Measurements from ENCODE around the gene EIF4EBP3.

Gene EIF4EBP3

GRCh38 chr5:140551872-140552271 lies 4.4 kb downstream of the EIF4EBP3 start:
- TF ChIP-seq POLR2A (IDR thresholded peaks at IDR 0.05; ENCODE audit: extremely low read depth, insufficient read length) (no peak), MYC (IDR thresholded peaks at IDR 0.05; ENCODE audit: low read depth, low read length) (no peak), MAX (IDR thresholded peaks at IDR 0.05; ENCODE audit: low read depth, low read length) (no peak), CTCF (IDR thresholded peaks at IDR 0.05; ENCODE audit: low read depth, low read length) (no peak)
- DNase-seq (ENCODE audit: low read depth): no peak
- H3K4me3 ChIP-seq (ENCODE audit: low read depth, low read length): no peak overlapping the region

- H3K4me3 ChIP-seq (ENCODE audit: low read depth, low read length): no peak overlapping the region
- TF ChIP-seq POLR2A (IDR thresholded peaks at IDR 0.05; ENCODE audit: extremely low read depth, insufficient read length) (no peak), MYC (IDR thresholded peaks at IDR 0.05; ENCODE audit: low read depth, low read length) (no peak), CTCF (IDR thresholded peaks at IDR 0.05; ENCODE audit: low read depth, low read length) (no peak), MAX (IDR thresholded peaks at IDR 0.05; ENCODE audit: low read depth, low read length) (no peak)
- peak; percentile 52 for DNase-seq (ENCODE audit: low read depth)
These were observed 6.2 kb downstream of the EIF4EBP3 start for GRCh38 chr5:140553657-140554056.

GRCh38 chr5:140554454-140554853 lies 7.0 kb downstream of the EIF4EBP3 start:
- TF ChIP-seq MAX (IDR thresholded peaks at IDR 0.05; ENCODE audit: low read depth, low read length): no peak
- TF ChIP-seq POLR2A (IDR thresholded peaks at IDR 0.05; ENCODE audit: extremely low read depth, insufficient read length): no peak
- TF ChIP-seq MYC (IDR thresholded peaks at IDR 0.05; ENCODE audit: low read depth, low read length): no peak
- TF ChIP-seq CTCF (IDR thresholded peaks at IDR 0.05; ENCODE audit: low read depth, low read length): no peak
- DNase-seq (ENCODE audit: low read depth): peak; percentile 55
- no peak overlapping the region for H3K4me3 ChIP-seq (ENCODE audit: low read depth, low read length)

GRCh38 chr5:140555747-140556312 lies 8.4 kb downstream of the EIF4EBP3 start:
- DNase-seq (ENCODE audit: low read depth): no peak
- peak overlapping the region; percentile 91 for H3K4me3 ChIP-seq (ENCODE audit: low read depth, low read length)
- TF ChIP-seq MYC (IDR thresholded peaks at IDR 0.05; ENCODE audit: low read depth, low read length) (no peak), POLR2A (IDR thresholded peaks at IDR 0.05; ENCODE audit: extremely low read depth, insufficient read length) (no peak), CTCF (IDR thresholded peaks at IDR 0.05; ENCODE audit: low read depth, low read length) (no peak), MAX (IDR thresholded peaks at IDR 0.05; ENCODE audit: low read depth, low read length) (no peak)

GRCh38 chr5:140556438-140556837 lies 9.0 kb downstream of the EIF4EBP3 start:
- TF ChIP-seq POLR2A (IDR thresholded peaks at IDR 0.05; ENCODE audit: extremely low read depth, insufficient read length) (no peak), CTCF (IDR thresholded peaks at IDR 0.05; ENCODE audit: low read depth, low read length) (no peak), MYC (IDR thresholded peaks at IDR 0.05; ENCODE audit: low read depth, low read length) (no peak), MAX (IDR thresholded peaks at IDR 0.05; ENCODE audit: low read depth, low read length) (no peak)

More at GRCh38 chr5:140556438-140556837, 9.0 kb downstream of the EIF4EBP3 start:
- DNase-seq (ENCODE audit: low read depth): peak; percentile 59
- H3K4me3 ChIP-seq (ENCODE audit: low read depth, low read length): peak overlapping the region; percentile 91
